ENCODE data around the gene WDFY3. TPM values are rescaled to one million over a fixed set of nuclear protein-coding genes. Genes with fewer than 3 reads are reported as not detected.

The WDFY3 gene
- total and polyA plus RNA-seq, 9 of the 15 experiments (the other 6 are each of a cell fraction or from before 2014, with no cell fraction given): 0.58 to 13.5 (median 9.4) TPM

GRCh38 chr4:85005865-85006377 lies 39.4 kb upstream of the WDFY3 start:
- no peaks in the 10 kb centered on the region for H3K4me1 ChIP-seq (replicated peaks in 1 of 2; ENCODE audit: control insufficient read depth in 2 of 2, insufficient read depth in 2 of 2, low read length in 2 of 2)
- H3K9ac ChIP-seq (ENCODE audit: insufficient read depth in 1 of 2, low read depth in 2 of 2, low read length in 2 of 2): no peak overlapping the region
- no peaks in the 10 kb centered on the region for H3K9me1 ChIP-seq (ENCODE audit: control insufficient read depth, insufficient read depth, low read length)
- BruUV-seq (replicated peaks): no TSS peak
- H2AFZ ChIP-seq (ENCODE audit: low read depth, low read length): no peak overlapping the region
- no peaks in the 10 kb centered on the region for H3K27me3 ChIP-seq (ENCODE audit: control insufficient read depth in 2 of 2, insufficient read depth in 2 of 2, low read length in 2 of 2)
- no peaks in the 10 kb centered on the region for H3K79me2 ChIP-seq (ENCODE audit: control insufficient read depth, insufficient read depth, low read length)
- H3K9me3 ChIP-seq (replicated peaks; ENCODE audit: control insufficient read depth, insufficient read depth, low read depth, low read length): no peaks in the 10 kb centered on the region
- ATAC-seq: no peak
- FAIRE-seq: no peak
- no peak overlapping the region for H3K27ac ChIP-seq (ENCODE audit: extremely low read depth, low read depth, low read length)
- H4K20me1 ChIP-seq (replicated peaks; ENCODE audit: control insufficient read depth, insufficient read depth, low read length): no peaks in the 10 kb centered on the region
- CTCF ChIA-PET (ENCODE audit: low intra/inter-chr PET ratio): no interaction called here
- POLR2A ChIA-PET: no interaction called here
- H3K4me3 ChIP-seq: no peak overlapping the region
- H3K4me2 ChIP-seq (ENCODE audit: insufficient read depth, low read length): no peak overlapping the region
- intact Hi-C loops (cut with micrococcal nuclease): no loop called here
- DNase-seq (ENCODE audit: extremely low read depth in 1 of 4, low spot score in 3 of 4): no peak
- TF ChIP-seq ZNF75A (CRISPR knock-in tag; IDR thresholded peaks at IDR 0.05) (no peak), FOSL1 (tag; conservative IDR thresholded peaks at IDR 0.05) (peak; percentile 60)
- in situ Hi-C loops (cut with MboI): no loop called here
- 0% methylated on average over 2 of the region's 2 CpGs for WGBS (ENCODE audit: insufficient coverage, low coverage, missing lambda C conversion rate)
- H3K36me3 ChIP-seq (ENCODE audit: control insufficient read depth, insufficient read depth, low read length): no peaks in the 10 kb centered on the region

GRCh38 chr4:85000343-85000742 lies 33.9 kb upstream of the WDFY3 start:
- DNase-seq (ENCODE audit: extremely low read depth in 1 of 4, low spot score in 3 of 4) (no peak), ATAC-seq (no peak), FAIRE-seq (no peak)
- H3K27me3 ChIP-seq (ENCODE audit: control insufficient read depth in 2 of 2, insufficient read depth in 2 of 2, low read length in 2 of 2): no peaks in the 10 kb centered on the region
- no peak overlapping the region for H2AFZ ChIP-seq (ENCODE audit: low read depth, low read length)
- intact Hi-C loops (cut with micrococcal nuclease) (no loop called here), in situ Hi-C loops (cut with MboI) (no loop called here)
- TF ChIP-seq ZBTB8A (IDR thresholded peaks at IDR 0.05; ENCODE audit: partially characterized antibody) (no peak), ETS2 (tag; IDR thresholded peaks at IDR 0.05; ENCODE audit: borderline replicate concordance, poor library complexity, severe bottlenecking) (no peak), CBFA2T2 (conservative IDR thresholded peaks at IDR 0.05) (no peak), FOXA3 (CRISPR knock-in tag; conservative IDR thresholded peaks at IDR 0.05 in 1 of 2, IDR thresholded peaks at IDR 0.05 in 1 of 2) (no peak), NR2C1 (IDR thresholded peaks at IDR 0.05) (no peak), NR2C1 (tag; IDR thresholded peaks at IDR 0.05) (no peak), ILK (tag; IDR thresholded peaks at IDR 0.05; ENCODE audit: borderline replicate concordance, low read depth) (no peak), ZNF354B (CRISPR knock-in tag; IDR thresholded peaks at IDR 0.05) (no peak), NELFE (IDR thresholded peaks at IDR 0.05; ENCODE audit: insufficient read depth, insufficient read length) (no peak)
- H3K79me2 ChIP-seq (ENCODE audit: control insufficient read depth, insufficient read depth, low read length): no peaks in the 10 kb centered on the region
- H3K4me2 ChIP-seq (ENCODE audit: insufficient read depth, low read length): no peak overlapping the region
- H3K27ac ChIP-seq (ENCODE audit: extremely low read depth, low read depth, low read length): no peak overlapping the region
- no TSS peak for BruUV-seq (replicated peaks)
- H3K36me3 ChIP-seq (ENCODE audit: control insufficient read depth, insufficient read depth, low read length): no peaks in the 10 kb centered on the region
- H3K4me3 ChIP-seq: no peak overlapping the region
- 3% methylated on average over 3 of the region's 3 CpGs for WGBS (ENCODE audit: insufficient coverage, low coverage, missing lambda C conversion rate)
- H3K9ac ChIP-seq (ENCODE audit: insufficient read depth in 1 of 2, low read depth in 2 of 2, low read length in 2 of 2): no peak overlapping the region
- H4K20me1 ChIP-seq (replicated peaks; ENCODE audit: control insufficient read depth, insufficient read depth, low read length): no peaks in the 10 kb centered on the region
- ChIA-PET POLR2A (no interaction called here), CTCF (ENCODE audit: low intra/inter-chr PET ratio) (no interaction called here)
- no peaks in the 10 kb centered on the region for H3K4me1 ChIP-seq (replicated peaks in 1 of 2; ENCODE audit: control insufficient read depth in 2 of 2, insufficient read depth in 2 of 2, low read length in 2 of 2)
- H3K9me1 ChIP-seq (ENCODE audit: control insufficient read depth, insufficient read depth, low read length): no peaks in the 10 kb centered on the region
- no peaks in the 10 kb centered on the region for H3K9me3 ChIP-seq (replicated peaks; ENCODE audit: control insufficient read depth, insufficient read depth, low read depth, low read length)
